Measurements from ENCODE around the gene NAA40.

DNA sequence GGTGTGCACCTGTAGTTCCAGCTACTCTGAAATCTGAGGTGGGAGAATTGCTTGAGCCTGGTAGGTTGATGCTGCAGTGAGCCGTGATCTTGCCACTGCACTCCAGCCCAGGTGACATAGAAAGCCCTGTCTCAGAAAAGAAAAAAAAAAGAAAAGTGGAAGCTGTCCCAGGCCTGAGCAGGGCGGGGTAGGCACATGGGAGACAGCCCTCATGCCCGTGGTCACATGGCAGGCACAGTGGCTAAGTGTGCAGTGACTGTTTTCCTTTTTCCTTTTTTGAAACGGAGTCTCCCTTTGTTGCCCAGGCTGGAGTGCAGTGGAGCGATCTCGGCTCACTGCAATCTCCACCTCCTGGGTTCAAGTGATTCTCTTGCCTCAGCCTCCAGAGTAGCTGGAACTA, 55.2 kb downstream of the NAA40 start:
- no peak for TF ChIP-seq POLR2A (IDR thresholded peaks at IDR 0.05)
- TF ChIP-seq, protein P1, sequence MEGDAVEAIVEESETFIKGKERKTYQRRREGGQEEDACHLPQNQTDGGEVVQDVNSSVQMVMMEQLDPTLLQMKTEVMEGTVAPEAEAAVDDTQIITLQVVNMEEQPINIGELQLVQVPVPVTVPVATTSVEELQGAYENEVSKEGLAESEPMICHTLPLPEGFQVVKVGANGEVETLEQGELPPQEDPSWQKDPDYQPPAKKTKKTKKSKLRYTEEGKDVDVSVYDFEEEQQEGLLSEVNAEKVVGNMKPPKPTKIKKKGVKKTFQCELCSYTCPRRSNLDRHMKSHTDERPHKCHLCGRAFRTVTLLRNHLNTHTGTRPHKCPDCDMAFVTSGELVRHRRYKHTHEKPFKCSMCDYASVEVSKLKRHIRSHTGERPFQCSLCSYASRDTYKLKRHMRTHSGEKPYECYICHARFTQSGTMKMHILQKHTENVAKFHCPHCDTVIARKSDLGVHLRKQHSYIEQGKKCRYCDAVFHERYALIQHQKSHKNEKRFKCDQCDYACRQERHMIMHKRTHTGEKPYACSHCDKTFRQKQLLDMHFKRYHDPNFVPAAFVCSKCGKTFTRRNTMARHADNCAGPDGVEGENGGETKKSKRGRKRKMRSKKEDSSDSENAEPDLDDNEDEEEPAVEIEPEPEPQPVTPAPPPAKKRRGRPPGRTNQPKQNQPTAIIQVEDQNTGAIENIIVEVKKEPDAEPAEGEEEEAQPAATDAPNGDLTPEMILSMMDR (IDR thresholded peaks at IDR 0.05): no peak
